Stimulated activated CD8-positive, alpha-beta memory T cell treated with anti-CD3 and anti-CD28 coated beads, Interleukin-2, amount 100 ng/mL, for 1 hour (primary cell): ENCODE measurements around the gene CENPU.
"Not testable (repeated sequence)": the region's sequence is repeated elsewhere in the genome, so short reads cannot be mapped to it uniquely, and the experiment has no call there.

Experiments used
- DNase-seq, 2 donors: peaks; one replicate each; pipeline ENCODE4 v3.0.0-alpha.2; 2020; ENCODE audit warnings: low read depth in 2 of 2

Gene CENPU

GRCh38 chr4:184751585-184751956 is 17.7 kb upstream of the CENPU start:
- DNase-seq, result no peak

GRCh38 chr4:184750926-184751584 is 17.2 kb upstream of the CENPU start:
- no peak for DNase-seq

- DNase-seq, result no peak
Measured at GRCh38 chr4:184748251-184748652, 14.4 kb upstream of the CENPU start.

GRCh38 chr4:184747034-184747830 is 13.3 kb upstream of the CENPU start:
- no peak for DNase-seq

GRCh38 chr4:184745831-184746795 is 12.2 kb upstream of the CENPU start:
- peak; percentile 37 to 53 for DNase-seq

- DNase-seq, result no peak
Measured at GRCh38 chr4:184744236-184744635, 10.3 kb upstream of the CENPU start.

- no peak for DNase-seq
Measured at GRCh38 chr4:184743650-184744049, 9.8 kb upstream of the CENPU start.

GRCh38 chr4:184741651-184742050 is 7.8 kb upstream of the CENPU start:
- DNase-seq, result not testable (repeated sequence)

- DNase-seq, result no peak
Measured at GRCh38 chr4:184740980-184741391, 7.1 kb upstream of the CENPU start.

GRCh38 chr4:184739575-184739974 is 5.7 kb upstream of the CENPU start:
- DNase-seq, result not testable (repeated sequence)

- no peak for DNase-seq
Measured at GRCh38 chr4:184734758-184735157, 862 bp upstream of the CENPU start.

- DNase-seq, result no peak
Measured at GRCh38 chr4:184732126-184732525, 1.8 kb downstream of the CENPU start.

- DNase-seq, result no peak
Measured at GRCh38 chr4:184731056-184731455, 2.8 kb downstream of the CENPU start.

GRCh38 chr4:184729946-184730345 is 4.0 kb downstream of the CENPU start:
- no peak for DNase-seq

- no peak for DNase-seq
Measured at GRCh38 chr4:184728858-184729257, 5.0 kb downstream of the CENPU start.

- DNase-seq, result no peak
Measured at GRCh38 chr4:184727430-184727829, 6.5 kb downstream of the CENPU start.

- no peak for DNase-seq
Measured at GRCh38 chr4:184722798-184723197, 11.1 kb downstream of the CENPU start.

GRCh38 chr4:184721254-184721653 is 12.6 kb downstream of the CENPU start:
- DNase-seq, result no peak

GRCh38 chr4:184719407-184719806 is 14.5 kb downstream of the CENPU start:
- no peak for DNase-seq

- no peak for DNase-seq
Measured at GRCh38 chr4:184715526-184715925, 18.4 kb downstream of the CENPU start.

GRCh38 chr4:184713887-184714286 is 20.0 kb downstream of the CENPU start:
- DNase-seq, result no peak

GRCh38 chr4:184712322-184712721 is 21.6 kb downstream of the CENPU start:
- DNase-seq, result no peak
